ENCODE measurements around the gene ADH4.

DNA sequence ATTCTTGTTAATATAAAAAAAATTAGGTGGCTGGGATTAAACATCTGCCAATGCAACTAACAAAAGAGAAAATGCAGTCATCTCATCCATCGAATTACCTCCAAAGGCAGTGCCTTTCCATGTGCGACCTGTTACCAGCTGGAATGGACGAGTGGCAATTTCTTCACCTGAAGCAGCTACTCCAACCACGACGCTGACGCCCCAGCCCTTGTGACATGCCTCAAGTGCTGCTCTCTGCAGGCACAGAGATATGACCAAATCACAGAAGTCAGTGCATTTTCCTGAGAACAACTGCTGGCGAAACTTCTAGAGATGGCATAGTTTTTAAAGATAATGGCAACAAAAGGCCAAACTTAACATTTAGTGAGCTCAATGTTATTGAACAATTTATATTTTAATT is 69.3 kb downstream of the ADH4 start:
- TF ChIP-seq EZH2phosphoT487 (IDR thresholded peaks at IDR 0.05; ENCODE audit: borderline replicate concordance), result no peak
- TF ChIP-seq, protein P1, sequence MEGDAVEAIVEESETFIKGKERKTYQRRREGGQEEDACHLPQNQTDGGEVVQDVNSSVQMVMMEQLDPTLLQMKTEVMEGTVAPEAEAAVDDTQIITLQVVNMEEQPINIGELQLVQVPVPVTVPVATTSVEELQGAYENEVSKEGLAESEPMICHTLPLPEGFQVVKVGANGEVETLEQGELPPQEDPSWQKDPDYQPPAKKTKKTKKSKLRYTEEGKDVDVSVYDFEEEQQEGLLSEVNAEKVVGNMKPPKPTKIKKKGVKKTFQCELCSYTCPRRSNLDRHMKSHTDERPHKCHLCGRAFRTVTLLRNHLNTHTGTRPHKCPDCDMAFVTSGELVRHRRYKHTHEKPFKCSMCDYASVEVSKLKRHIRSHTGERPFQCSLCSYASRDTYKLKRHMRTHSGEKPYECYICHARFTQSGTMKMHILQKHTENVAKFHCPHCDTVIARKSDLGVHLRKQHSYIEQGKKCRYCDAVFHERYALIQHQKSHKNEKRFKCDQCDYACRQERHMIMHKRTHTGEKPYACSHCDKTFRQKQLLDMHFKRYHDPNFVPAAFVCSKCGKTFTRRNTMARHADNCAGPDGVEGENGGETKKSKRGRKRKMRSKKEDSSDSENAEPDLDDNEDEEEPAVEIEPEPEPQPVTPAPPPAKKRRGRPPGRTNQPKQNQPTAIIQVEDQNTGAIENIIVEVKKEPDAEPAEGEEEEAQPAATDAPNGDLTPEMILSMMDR (conservative IDR thresholded peaks at IDR 0.05; ENCODE audit: low read length), result no peak
